IPS-11a (cell line): Measurements from ENCODE around the gene ASTN2.

Experiments
- H3K4me3 ChIP-seq: one replicate; pipeline ENCODE4 v1.5.1; 2013; ENCODE audit warnings: low read depth, low read length, control low read depth

The ASTN2 gene

GRCh38 chr9:116550696-116551436, 864.0 kb downstream of the ASTN2 start:
- no peak overlapping the region for H3K4me3 ChIP-seq

DNA sequence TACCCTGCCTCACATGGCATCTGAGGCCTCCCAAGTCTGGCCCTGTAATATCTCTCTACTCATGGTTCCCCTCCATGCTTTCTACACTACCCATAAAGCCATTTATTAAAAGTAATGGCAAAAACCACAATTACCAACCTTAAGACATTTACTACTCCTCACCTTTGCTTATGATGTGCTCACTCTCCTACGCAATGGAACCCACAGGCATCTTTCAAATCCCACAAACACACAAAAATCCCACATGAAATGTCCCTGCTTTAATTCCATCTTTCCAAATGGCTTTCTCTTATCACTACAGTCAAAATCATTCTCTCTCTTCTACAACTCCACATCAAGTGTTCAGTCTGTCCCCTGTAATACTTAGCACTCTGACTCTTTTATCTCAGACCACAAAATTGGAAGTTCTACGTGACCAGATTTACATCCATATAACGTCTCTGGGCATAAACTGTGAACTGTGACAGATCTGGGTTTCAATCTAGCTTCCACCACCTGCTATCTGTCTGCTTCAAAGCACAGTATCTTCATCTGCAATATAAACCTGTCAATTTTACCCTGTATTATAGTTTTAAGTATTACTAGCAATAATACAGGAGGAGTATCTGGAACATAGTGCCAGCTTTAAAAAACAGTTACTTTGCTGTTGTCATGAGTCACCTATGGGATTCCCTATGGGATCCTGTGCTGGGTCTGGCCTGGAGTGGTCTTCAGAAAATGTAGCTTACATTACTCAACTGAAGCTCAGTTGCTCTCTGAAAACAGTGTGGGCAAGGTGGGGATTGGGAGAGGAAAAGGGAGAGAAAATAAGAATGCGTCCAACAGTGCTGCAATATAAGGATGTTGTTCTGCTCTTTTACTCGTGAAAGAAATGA, 864.8 kb downstream of the ASTN2 start:
- H3K4me3 ChIP-seq, result no peak overlapping the region

DNA sequence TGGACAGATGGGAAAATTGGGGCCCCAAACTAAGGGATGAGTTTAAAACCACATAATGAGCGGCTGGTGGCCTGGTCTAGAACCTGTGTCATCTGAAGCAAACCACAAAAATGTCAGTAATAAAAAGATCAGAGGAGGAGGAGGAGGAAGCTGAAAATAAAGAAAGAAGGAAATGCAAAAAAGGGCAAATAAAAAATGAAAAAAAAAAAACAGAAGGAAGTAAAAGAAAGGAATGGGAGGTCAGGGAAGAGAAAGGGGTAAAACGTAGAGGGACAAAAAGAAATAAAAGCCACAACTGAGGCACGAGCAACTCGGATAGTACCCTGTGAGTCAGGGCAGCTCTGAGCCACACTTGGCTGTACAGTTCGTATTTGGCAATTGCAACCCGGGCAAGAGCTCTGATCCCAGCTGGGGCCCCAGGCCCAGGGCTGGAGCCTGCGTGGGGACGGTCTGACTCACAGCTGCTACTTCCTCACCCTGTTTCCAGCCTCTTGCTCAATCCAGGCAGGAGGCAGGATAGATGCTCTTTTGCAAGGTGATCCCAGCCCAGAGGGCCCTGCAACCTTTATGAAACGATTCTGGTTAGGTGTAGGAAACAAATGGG, 865.7 kb downstream of the ASTN2 start:
- no peak overlapping the region for H3K4me3 ChIP-seq

DNA sequence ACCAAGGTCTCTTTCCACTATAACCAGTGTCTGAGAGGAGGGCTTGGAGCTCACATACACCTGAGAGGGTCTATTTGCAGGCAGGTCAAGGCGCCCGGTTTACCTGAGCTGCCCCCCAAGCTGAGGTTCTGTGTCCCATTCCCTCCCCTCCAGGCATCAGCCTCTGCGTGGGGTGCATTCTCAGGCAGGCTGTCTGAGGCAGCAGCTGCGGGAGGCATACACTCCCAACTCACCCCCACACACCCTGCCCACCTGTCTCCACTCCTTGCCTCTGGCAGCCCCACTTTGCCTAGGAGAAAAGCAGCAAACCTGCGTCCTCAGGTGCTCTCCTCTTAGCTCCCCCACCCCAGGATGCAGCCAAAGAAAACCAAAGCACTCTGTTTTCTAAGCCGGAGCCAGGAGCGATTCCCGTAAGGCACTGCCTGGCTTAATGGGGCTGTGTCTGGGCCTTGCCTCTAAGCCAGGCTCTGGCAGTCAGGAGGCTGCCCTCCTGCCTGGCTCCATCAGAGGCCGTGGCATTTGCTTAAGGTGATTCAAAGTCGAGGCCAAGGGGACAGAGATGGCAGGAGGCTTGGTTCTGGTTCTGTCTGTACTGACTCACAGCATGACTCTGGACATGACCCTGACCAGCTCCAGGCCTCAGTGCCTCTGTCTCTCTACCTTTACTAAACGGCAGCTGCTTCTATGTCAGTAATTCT, 867.0 kb downstream of the ASTN2 start:
- H3K4me3 ChIP-seq, result no peak overlapping the region

DNA sequence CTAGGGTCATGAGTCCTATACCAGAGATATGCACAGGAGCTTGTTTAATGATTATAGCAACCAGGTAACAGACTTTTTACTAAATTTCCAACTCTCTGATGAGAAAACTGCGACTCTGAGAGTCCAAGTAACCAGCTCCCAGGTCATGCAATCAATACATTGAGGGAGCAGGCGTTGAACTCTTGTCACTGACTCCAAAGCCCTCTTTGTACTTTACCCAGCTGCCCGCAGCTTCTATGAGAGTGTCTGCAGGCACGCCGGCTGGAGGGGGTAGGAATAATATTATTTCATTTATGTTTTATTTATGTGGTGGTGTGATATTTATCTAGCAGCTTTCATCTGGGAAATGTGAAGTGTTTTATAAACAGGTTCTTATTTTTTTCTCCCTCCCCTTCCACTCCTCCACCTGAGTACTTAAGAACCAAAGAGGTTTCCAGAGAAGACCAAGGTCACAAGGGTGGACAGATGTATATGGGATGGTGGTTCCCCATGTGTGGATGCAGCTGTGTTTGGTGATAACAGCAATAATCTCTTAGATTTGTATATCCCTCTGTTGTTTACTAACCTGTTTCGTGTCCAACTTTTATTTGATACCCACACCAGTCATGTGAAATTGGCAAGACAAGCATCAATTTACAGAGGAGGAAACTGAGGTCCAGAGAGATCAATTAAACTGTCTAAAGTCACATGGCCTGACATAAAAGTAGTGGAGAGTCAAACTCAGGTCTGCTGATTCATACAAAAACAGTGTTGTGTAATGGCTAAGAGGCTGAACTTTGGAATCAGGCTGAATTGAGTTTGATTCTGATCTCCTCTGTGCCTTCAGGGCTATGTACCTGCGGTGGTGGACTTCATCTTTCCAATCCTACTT, 867.9 kb downstream of the ASTN2 start:
- no peak overlapping the region for H3K4me3 ChIP-seq

DNA sequence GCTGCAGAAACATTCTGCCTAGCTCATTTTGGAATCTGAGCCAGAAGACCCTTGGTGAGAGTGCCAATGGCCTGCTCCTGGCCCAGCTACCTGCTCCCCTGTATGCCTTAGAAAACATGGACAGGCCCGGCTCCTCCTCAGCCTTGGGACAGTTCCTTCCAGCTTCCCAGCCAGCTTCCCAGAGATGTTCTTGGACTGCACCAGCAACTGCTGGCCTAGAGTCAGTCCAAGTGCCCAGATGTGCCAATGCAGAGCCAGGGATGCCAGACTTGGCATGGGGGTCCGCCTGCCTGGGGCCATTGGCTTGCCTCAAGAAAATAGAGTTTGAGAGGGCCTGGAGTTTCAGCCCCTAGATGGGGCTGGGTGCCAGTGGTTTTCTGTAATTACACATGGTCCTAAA, 870.0 kb downstream of the ASTN2 start:
- H3K4me3 ChIP-seq, result no peak overlapping the region

- no peak overlapping the region for H3K4me3 ChIP-seq
These were observed 871.0 kb downstream of the ASTN2 start for GRCh38 chr9:116543731-116544400.

- H3K4me3 ChIP-seq, result no peak overlapping the region
These were observed 873.5 kb downstream of the ASTN2 start for GRCh38 chr9:116541402-116541801.

DNA sequence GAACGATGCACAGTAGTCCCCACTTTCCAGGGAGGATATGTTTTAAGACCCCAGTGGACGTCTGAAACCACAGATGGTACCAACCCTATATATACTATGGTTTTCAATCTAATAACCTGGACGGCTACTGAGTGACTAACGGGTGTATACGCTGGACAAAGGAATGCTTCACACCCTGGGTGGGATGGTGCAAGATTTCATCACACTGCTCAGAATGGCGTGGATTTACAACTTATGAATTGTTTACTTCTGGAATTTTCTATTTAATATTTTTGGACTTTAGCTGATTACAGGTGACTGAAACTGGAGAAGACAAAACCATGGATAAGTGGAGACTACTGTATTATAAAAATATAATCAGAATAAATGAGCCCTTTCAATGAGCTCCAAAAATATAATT, 875.3 kb downstream of the ASTN2 start:
- H3K4me3 ChIP-seq, result no peak overlapping the region

GRCh38 chr9:116525611-116526010, 889.2 kb downstream of the ASTN2 start:
- H3K4me3 ChIP-seq, result no peak overlapping the region

GRCh38 chr9:116524778-116525470, 889.9 kb downstream of the ASTN2 start:
- H3K4me3 ChIP-seq, result no peak overlapping the region

DNA sequence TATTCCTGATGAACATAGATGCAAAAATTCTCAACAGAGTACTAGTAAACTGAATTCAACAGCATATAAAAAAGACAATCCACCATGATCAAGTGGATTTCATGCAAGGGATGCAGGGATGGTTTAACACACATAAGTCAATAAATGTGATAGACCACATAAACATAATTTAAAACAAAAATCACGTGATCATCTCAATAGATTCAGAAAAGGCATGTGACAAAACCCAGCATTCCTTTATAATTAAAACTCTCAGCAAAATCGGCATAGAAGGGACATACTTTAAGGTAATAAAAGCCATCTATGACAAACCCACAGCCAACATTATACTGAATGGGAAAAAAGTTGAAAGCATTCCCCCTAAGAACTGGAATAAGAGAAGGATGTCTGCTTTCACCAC, 894.6 kb downstream of the ASTN2 start:
- no peak overlapping the region for H3K4me3 ChIP-seq

GRCh38 chr9:116516456-116516855, 898.4 kb downstream of the ASTN2 start:
- no peak overlapping the region for H3K4me3 ChIP-seq

DNA sequence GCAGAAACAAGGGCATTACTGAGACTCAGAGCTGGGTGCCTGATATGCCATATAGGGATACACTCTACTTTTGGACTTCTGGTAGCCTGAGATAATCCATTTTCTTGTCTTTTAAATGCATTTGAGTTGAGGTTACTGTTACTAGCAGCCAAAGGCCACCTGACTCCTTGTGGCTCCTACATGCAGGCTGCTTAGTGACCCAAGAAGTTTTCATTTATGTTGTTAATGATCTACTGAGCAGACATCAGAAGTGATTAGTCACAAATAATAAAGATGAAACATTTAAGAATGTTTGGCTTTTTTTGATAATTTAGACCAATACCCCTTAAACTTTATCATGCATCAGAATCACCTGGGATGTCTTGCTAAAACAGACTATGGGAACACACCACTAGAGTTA, 899.3 kb downstream of the ASTN2 start:
- no peak overlapping the region for H3K4me3 ChIP-seq

DNA sequence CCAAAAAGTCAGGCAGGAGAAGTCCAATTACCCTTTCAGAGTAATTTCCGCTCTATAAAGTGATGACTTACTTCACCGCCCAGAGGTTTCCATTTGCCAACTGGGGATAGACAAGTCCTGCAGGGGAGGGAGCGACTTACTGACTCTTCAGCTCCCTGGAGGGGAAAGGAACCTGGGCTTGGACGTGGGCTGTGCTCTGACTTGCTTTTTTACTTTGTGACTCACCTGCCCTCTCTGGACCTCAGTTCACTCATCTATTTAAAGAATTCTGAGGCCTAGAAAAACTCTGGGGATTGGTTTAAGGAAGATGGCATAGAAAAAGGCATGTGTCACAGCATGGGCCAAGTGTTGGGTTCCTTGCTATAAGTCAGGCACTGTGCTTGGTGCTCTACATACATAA, 908.2 kb downstream of the ASTN2 start:
- H3K4me3 ChIP-seq, result no peak overlapping the region

- H3K4me3 ChIP-seq, result no peak overlapping the region
These were observed 909.9 kb downstream of the ASTN2 start for GRCh38 chr9:116504893-116505480.

- H3K4me3 ChIP-seq, result no peak overlapping the region
These were observed 910.8 kb downstream of the ASTN2 start for GRCh38 chr9:116504081-116504480.

GRCh38 chr9:116502746-116503145, 912.1 kb downstream of the ASTN2 start:
- no peak overlapping the region for H3K4me3 ChIP-seq

GRCh38 chr9:116501871-116502270, 913.0 kb downstream of the ASTN2 start:
- H3K4me3 ChIP-seq, result no peak overlapping the region
